PC-9 (cell line): ENCODE results near the gene CFAP97D2. TPM values are rescaled to one million over a fixed set of nuclear protein-coding genes. Genes with fewer than 3 reads are reported as not detected.

Experiments used
- BruUV-seq: library from RNA; stranded (reverse); fragments of 400-500 nt; replicated peaks from 2 replicates; lab custom pipeline; 2021; lab: Mats Ljungman, UMichigan
- CTCF ChIA-PET: fragments of 300-600 bp; sonication (Branson Sonifier 250); formaldehyde crosslinking; loops from one replicate; lab custom pipeline; 2022; ENCODE audit warnings: antibody characterized with exemption; lab: Charles Lee
- POLR2A ChIA-PET: fragments of 300-600 bp; sonication (Branson Sonifier 250); formaldehyde crosslinking; loops from one replicate; lab custom pipeline; 2022; ENCODE audit warnings: antibody characterized with exemption; ENCODE audit not compliant: unreplicated experiment; lab: Charles Lee
- DNase-seq, 2 experiments: peaks; one replicate each; pipeline versions ENCODE4 v3.0.0 to v3.0.0-alpha.2; 2015 to 2022; ENCODE audit warnings: mixed read lengths in 1 of 2
- H2AFZ ChIP-seq: fragments of 200-600 bp; sonication (generic); 2 replicates; pipeline ENCODE4 v1.8.1; 2017; ENCODE audit warnings: antibody characterized with exemption
- H3F3A ChIP-seq: fragments of 200-600 bp; sonication (generic); 2 replicates; pipeline ENCODE4 v1.8.1; 2017; ENCODE audit warnings: antibody characterized with exemption, mild to moderate bottlenecking, low read depth; ENCODE audit not compliant: insufficient read depth
- H3K27ac ChIP-seq: fragments of 200-600 bp; sonication (generic); 2 replicates; pipeline ENCODE4 v1.6.1; 2016; ENCODE audit warnings: mixed run types
- H3K27me3 ChIP-seq: fragments of 200-600 bp; sonication (generic); 2 replicates; pipeline ENCODE4 v1.6.1; 2016; ENCODE audit warnings: low read depth, mixed run types; ENCODE audit not compliant: insufficient read depth
- H3K36me3 ChIP-seq: fragments of 200-600 bp; sonication (generic); 2 replicates; pipeline ENCODE4 v1.6.1; 2016; ENCODE audit warnings: low read depth, mixed run types
- H3K4me1 ChIP-seq: fragments of 200-600 bp; sonication (generic); replicated peaks from 2 replicates; pipeline ENCODE4 v1.6.1; 2016; ENCODE audit warnings: mixed run types; ENCODE audit not compliant: insufficient read depth
- H3K4me2 ChIP-seq: fragments of 200-600 bp; sonication (generic); 2 replicates; pipeline ENCODE4 v1.6.1; 2017; ENCODE audit warnings: mixed run types
- H3K4me3 ChIP-seq: fragments of 200-600 bp; sonication (generic); 2 replicates; pipeline ENCODE4 v1.6.1; 2016; ENCODE audit warnings: mixed run types
- H3K79me2 ChIP-seq: fragments of 200-600 bp; sonication (generic); 2 replicates; pipeline ENCODE4 v1.6.1; 2017; ENCODE audit warnings: low read depth, mixed run types
- H3K9me2 ChIP-seq: fragments of 200-600 bp; sonication (generic); 2 replicates; pipeline ENCODE4 v1.8.1; 2017; ENCODE audit warnings: mild to moderate bottlenecking; ENCODE audit not compliant: insufficient read depth
- H3K9me3 ChIP-seq: fragments of 200-600 bp; sonication (generic); 2 replicates; pipeline ENCODE4 v1.8.1; 2016; ENCODE audit warnings: low read depth; ENCODE audit not compliant: insufficient read depth
- H4K20me1 ChIP-seq: fragments of 200-600 bp; sonication (generic); 2 replicates; pipeline ENCODE4 v1.8.1; 2017; ENCODE audit not compliant: insufficient read depth
- CTCF ChIP-seq: fragments of 200-600 bp; sonication (generic); conservative IDR thresholded peaks from 2 replicates; pipeline ENCODE4 v1.6.1; 2017; ENCODE audit warnings: mixed run types, antibody characterized with exemption, mild to moderate bottlenecking, moderate library complexity
- EZH2 ChIP-seq: fragments of 200-600 bp; sonication (generic); IDR thresholded peaks from 2 replicates; pipeline ENCODE4 v1.8.0; 2017; ENCODE audit warnings: antibody characterized with exemption, low read depth
- intact Hi-C: fragments of 100-400 bp; cut with micrococcal nuclease; formaldehyde crosslinking; loops from one replicate; pipeline ENCODE4 v1.10.0; 2022; ENCODE audit not compliant: unreplicated experiment
- total RNA-seq: library from RNA; stranded (reverse); gene quantifications from 2 replicates; pipeline ENCODE4 v1.2.3, GENCODE V29; 2021

CFAP97D2 gene
- total RNA-seq, 1 experiment from 2014 or later = not detected

GRCh38 chr13:114167885-114168284 is 11.2 kb upstream of the CFAP97D2 start:
- intact Hi-C loops = no loop called here
- CTCF ChIA-PET = no interaction called here
- Histone ChIP-seq H3K4me1 (no peaks in the 10 kb centered on the region), H3K79me2 (no peaks in the 10 kb centered on the region), H3K9me2 (no peaks in the 10 kb centered on the region), H4K20me1 (no peaks in the 10 kb centered on the region), H3F3A (no peaks in the 10 kb centered on the region), H3K36me3 (no peaks in the 10 kb centered on the region), H3K4me2 (no peak overlapping the region), H3K27ac (no peak overlapping the region), H3K27me3 (0 out of 2 replicates have a peak, but pooled peaks cover 15% of the 10 kb centered on the region), H2AFZ (no peak overlapping the region), H3K4me3 (no peak overlapping the region), H3K9me3 (0 out of 2 replicates have a peak, but pooled peaks cover 2% of the 10 kb centered on the region)
- no peak for DNase-seq
- POLR2A ChIA-PET = no interaction called here
- TF ChIP-seq CTCF (no peak), EZH2 (no peak)
- no TSS peak for BruUV-seq

GRCh38 chr13:114173272-114173671 is 5.8 kb upstream of the CFAP97D2 start:
- TF ChIP-seq CTCF (no peak), EZH2 (no peak)
- H3F3A ChIP-seq = no peaks in the 10 kb centered on the region
- no peaks in the 10 kb centered on the region for H3K4me1 ChIP-seq
- no peak overlapping the region for H2AFZ ChIP-seq
- POLR2A ChIA-PET = no interaction called here
- intact Hi-C loops = no loop called here
- no peaks in the 10 kb centered on the region for H3K36me3 ChIP-seq
- H3K9me2 ChIP-seq = no peaks in the 10 kb centered on the region
- H3K4me2 ChIP-seq = no peak overlapping the region
- no peaks in the 10 kb centered on the region for H3K79me2 ChIP-seq
- H3K9me3 ChIP-seq = 0 out of 2 replicates have a peak, but pooled peaks cover 6% of the 10 kb centered on the region
- H3K27me3 ChIP-seq = no peaks in the 10 kb centered on the region
- DNase-seq = no peak
- no TSS peak for BruUV-seq
- H3K27ac ChIP-seq = no peak overlapping the region
- CTCF ChIA-PET = no interaction called here
- no peak overlapping the region for H3K4me3 ChIP-seq
- no peaks in the 10 kb centered on the region for H4K20me1 ChIP-seq

- no peaks in the 10 kb centered on the region for H3K36me3 ChIP-seq
- no peaks in the 10 kb centered on the region for H4K20me1 ChIP-seq
- 0 out of 2 replicates have a peak, but pooled peaks cover 6% of the 10 kb centered on the region for H3K9me3 ChIP-seq
- no peak overlapping the region for H3K4me2 ChIP-seq
- ChIA-PET CTCF (no interaction called here), POLR2A (no interaction called here)
- no peak overlapping the region for H3K4me3 ChIP-seq
- no peak for TF ChIP-seq CTCF
- no peak for TF ChIP-seq EZH2
- H2AFZ ChIP-seq = no peak overlapping the region
- no TSS peak for BruUV-seq
- no peak for DNase-seq
- no peaks in the 10 kb centered on the region for H3K27me3 ChIP-seq
- no peaks in the 10 kb centered on the region for H3K9me2 ChIP-seq
- intact Hi-C loops = no loop called here
- H3F3A ChIP-seq = no peaks in the 10 kb centered on the region
- H3K4me1 ChIP-seq = no peaks in the 10 kb centered on the region
- H3K27ac ChIP-seq = no peak overlapping the region
- no peaks in the 10 kb centered on the region for H3K79me2 ChIP-seq
Observed at GRCh38 chr13:114173745-114174144, 5.3 kb upstream of the CFAP97D2 start.
